ENCODE results near the gene ADD1.
A peak's percentile ranks its signal among the peaks of the same experiment; 100 is the strongest.
"Not testable (repeated sequence)": the region's sequence is repeated elsewhere in the genome, so short reads cannot be mapped to it uniquely, and the experiment has no call there.

The ADD1 gene

GRCh38 chr4:2898001-2898400 is 54.4 kb downstream of the ADD1 start:
- DNase-seq = no peak

- DNase-seq = no peak
Measured at GRCh38 chr4:2900741-2901140, 57.1 kb downstream of the ADD1 start.

GRCh38 chr4:2901186-2901585 is 57.5 kb downstream of the ADD1 start:
- no peak for DNase-seq

DNA sequence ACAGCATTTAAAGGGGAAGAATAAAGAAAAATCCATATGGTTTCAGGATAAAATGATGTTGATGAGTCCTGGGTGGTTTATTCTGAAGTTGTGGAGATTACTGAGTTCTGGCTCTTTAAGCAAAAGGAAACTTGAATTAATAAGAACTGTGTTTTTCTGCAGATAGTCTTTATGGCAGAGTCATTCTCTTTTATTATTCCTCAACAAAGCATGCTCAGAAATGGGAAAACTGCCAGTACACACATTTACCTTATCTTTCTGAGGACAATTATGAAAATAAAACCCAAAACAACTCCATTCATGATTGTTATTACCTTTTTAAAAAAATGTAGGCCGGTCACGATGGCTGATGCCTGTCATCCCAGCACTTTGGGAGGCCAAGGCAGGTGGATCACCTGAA is 58.5 kb downstream of the ADD1 start:
- DNase-seq = no peak

DNA sequence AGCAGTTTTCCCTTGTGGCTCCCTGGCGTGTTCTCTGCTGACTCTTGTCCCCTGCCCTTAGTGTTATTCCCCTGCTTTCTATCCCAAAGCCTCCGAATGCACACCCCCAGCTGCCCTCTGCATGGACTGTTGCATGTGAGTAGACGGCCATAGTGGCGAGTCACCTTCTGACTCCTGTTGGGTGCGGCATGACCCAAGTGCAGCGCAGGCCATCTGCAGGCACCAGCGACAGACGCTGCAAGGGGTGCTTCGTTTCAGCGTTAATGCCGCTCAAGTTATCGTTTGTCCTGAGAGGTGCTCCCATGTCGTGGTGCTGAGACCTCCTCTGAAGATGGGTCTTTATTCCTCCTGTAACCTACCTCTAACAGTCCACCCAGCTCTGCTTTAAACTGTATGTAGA is 61.9 kb downstream of the ADD1 start:
- no peak for DNase-seq

- DNase-seq = no peak
Measured at GRCh38 chr4:2906218-2906617, 62.6 kb downstream of the ADD1 start.

DNA sequence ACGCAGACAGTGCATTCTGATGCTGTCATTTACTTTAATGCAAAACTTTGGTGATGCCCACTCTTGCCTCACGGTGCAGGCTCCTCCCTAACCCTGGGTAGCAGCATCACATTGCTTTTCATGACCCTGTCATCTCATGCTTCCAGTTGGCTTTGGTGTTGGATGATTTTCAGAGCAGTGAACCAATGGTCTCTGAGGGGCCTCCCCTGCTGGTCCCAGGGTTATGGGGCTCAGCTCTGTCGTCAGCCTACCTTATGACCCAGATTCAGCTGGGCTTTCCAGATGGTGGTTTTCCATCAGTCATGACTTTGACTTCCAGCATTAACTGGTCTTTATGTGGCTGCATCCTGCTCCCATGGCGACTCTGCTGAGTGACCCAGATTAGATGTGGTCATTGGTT is 63.6 kb downstream of the ADD1 start:
- no peak for DNase-seq

DNA sequence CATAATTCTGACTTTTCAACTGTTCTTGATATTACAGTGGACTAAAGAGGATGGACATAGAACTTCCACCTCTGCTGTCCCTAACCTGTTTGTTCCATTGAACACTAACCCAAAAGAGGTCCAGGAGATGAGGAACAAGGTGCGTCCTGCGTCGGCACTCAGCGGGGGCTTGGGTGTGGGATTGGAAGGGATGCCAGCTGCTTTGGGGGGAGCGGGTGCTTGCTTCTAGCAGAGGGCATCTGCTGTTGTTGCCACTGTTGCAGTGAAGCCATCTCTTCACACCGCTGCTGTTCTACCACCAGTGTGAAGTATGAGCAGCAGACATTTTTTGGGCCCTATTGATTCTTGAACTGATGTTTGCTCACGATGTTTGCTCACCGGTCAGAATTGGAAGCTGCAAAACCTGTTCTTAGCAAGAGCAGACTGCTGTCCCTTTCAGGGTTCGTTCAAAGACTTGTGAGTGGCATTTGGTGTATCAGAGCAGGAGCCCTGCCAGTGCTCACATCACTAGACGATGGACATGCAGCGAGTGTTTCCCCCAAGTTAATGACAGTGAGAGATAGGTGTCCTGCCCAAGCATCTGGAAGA is 64.2 kb downstream of the ADD1 start:
- DNase-seq = no peak

GRCh38 chr4:2908686-2909085 is 65.0 kb downstream of the ADD1 start:
- DNase-seq = no peak

- no peak for DNase-seq
Measured at GRCh38 chr4:2909583-2909982, 65.9 kb downstream of the ADD1 start.

DNA sequence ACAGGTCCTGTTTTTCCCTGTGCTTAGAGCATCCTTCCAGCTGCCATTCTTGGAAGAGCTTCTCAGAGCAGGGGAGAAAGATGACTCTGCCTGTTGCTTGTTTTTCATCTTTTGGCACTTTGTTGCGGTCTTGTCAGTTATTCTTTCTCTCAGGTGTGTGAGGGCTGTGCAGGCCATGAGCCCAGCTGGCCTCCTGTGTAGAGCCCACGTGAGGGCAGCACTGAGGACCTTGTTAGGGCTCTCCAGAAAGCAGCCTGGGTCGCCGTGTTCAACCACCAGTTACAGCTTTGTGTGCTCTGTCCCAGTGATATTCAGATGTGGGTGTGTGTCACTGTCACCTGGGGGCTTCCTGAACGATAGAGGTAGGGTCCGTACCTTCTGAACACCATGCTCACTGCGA is 66.8 kb downstream of the ADD1 start:
- no peak for DNase-seq

GRCh38 chr4:2911868-2912267 is 68.2 kb downstream of the ADD1 start:
- no peak for DNase-seq

DNA sequence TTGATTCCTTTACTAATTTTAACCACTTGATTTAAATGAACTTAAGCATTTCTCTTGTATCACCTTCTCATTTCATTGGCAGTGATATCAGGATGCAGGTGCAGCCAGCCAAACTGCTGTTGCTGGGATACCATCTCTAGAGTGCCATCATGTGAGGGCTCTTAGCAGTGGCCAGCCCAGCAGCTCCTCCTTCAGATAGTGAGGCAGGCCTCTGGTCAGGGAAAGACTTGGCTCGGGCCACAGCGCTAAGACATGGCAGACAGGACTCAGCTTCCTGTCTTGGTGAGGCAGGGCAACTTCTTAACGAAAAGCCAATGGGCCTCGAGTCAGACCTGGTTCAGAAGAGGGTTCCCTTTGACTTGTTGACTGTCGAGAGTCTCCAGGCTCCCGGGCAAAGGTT is 69.5 kb downstream of the ADD1 start:
- DNase-seq = no peak

- no peak for DNase-seq
Measured at GRCh38 chr4:2914256-2915126, 70.8 kb downstream of the ADD1 start.

- no peak for DNase-seq
Measured at GRCh38 chr4:2915789-2916188, 72.1 kb downstream of the ADD1 start.

GRCh38 chr4:2916696-2917095 is 73.1 kb downstream of the ADD1 start:
- DNase-seq = not testable (repeated sequence)

DNA sequence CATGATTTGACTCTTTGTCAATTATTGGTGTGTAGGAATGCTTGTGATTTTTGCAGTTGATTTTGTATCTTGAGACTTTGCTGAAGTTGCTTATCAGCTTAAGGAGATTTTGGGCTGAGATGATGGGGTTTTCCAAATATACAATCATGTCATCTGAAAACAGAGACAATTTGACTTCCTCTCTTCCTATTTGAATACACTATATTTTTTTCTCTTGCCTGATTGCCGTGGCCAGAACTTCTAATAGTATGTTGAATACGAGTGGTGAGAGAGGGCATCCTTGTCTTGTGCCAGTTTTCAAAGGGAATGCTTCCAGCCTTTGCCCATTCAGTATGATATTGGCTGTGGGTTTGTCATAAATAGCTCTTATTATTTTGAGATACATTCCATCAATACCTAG is 74.7 kb downstream of the ADD1 start:
- DNase-seq = not testable (repeated sequence)

- not testable (repeated sequence) for DNase-seq
Measured at GRCh38 chr4:2918714-2919113, 75.1 kb downstream of the ADD1 start.

GRCh38 chr4:2922453-2923101 is 78.9 kb downstream of the ADD1 start:
- not testable (repeated sequence) for DNase-seq

DNA sequence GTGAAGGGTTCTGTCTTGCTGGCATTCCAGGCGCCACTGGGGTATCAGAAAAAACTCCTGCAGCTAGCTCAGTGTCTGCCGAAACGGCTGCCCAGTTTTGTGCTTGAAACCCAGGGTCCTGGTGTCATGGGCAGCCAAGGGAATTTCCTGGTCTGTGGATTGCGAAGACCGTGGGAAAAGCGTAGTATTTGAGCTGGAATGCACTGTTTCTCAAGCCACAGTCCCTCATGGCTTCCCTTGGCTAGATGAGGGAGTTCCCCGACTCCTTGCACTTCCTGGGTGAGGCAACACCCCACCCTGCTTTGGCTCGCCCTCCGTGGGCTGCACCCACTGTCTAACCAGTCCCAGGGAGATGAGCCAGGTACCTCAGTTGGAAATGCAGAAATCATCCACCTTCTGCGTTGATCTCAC is 79.5 kb downstream of the ADD1 start:
- DNase-seq = peak; percentile 58

DNA sequence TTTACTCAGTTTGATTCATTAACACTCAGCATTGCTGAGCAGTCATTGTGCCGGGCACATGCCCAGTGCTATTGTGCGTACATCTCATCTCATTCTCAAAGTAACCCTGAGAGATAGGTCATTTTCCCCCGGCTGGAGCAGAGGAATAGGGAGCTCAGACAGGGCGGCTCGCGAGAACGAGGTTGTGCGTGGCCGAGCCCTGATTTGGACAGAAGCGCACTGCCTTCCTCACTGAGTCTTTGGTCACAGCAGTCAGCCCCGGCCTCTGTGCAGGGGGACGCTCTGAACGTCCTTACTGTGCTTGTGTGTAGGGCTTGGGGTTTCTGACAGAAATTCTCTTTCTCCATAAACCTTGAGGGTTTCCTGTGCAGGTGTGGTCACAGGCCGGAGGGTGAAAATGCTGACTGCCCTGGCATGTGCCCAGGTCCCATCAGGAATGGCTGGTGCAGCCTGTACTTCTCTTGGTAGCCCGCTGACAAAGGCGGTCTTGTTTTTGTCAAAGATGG is 80.1 kb downstream of the ADD1 start:
- DNase-seq = no peak

- no peak for DNase-seq
Measured at GRCh38 chr4:2924286-2924685, 80.6 kb downstream of the ADD1 start.

DNA sequence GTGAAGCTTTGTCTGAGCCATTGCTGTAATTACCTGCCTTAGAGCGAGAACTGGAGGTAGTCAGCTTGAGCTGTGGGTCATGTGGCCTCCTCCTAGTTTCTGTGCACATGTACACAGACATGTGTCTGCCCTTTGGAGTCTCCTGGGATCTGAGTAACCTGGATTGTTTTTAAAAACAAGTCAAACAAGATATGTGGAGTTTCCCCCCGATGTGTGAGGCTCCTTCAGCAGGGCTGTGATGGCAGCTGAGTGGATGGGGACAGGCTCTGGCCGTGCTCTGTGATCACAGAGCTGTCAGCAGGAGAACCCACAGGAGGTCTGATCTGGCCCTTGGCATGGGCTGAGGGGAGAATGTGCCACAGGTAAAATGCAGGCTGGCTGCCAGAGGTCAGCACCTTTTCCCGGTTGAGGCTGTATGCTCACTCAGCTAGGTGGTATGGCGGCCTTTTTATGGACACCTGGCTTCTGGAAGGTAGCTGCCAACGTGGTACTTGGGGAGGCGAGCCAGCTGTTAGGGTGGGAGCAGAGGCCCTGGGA is 81.2 kb downstream of the ADD1 start:
- DNase-seq = no peak

- DNase-seq = no peak
Measured at GRCh38 chr4:2925496-2925895, 81.9 kb downstream of the ADD1 start.
